HepG2 (cell line): Measurements from ENCODE around the gene CCDC38. TPM values are rescaled to one million over a fixed set of nuclear protein-coding genes. Genes with fewer than 3 reads are reported as not detected.

ENCODE experiments used
- KLF16 ChIP-seq, 2 experiments: sonication (generic) in 1 of 2; formaldehyde crosslinking in 1 of 2; IDR thresholded peaks; 2 replicates each; pipeline versions ENCODE4 v1.6.1 to v1.8.0; 2016 to 2023; ENCODE audit warnings: missing genetic modification reagents in 2 of 2, missing compliant biosample characterization in 1 of 2
- MTA1 ChIP-seq: sonication (generic); formaldehyde crosslinking; IDR thresholded peaks from 2 replicates; pipeline ENCODE4 v1.4.0; 2020; ENCODE audit warnings: missing genetic modification reagents, mild to moderate bottlenecking, borderline replicate concordance
- SAFB2 ChIP-seq: sonication (generic); formaldehyde crosslinking; IDR thresholded peaks from 2 replicates; pipeline ENCODE4 v1.5.1; 2020; ENCODE audit warnings: missing genetic modification reagents, low read depth, mild to moderate bottlenecking, borderline replicate concordance
- ZNF550 ChIP-seq: sonication (generic); formaldehyde crosslinking; IDR thresholded peaks from 2 replicates; pipeline ENCODE4 v1.4.0; 2020; ENCODE audit warnings: mild to moderate bottlenecking, missing genetic modification reagents, borderline replicate concordance
- ZNF678 ChIP-seq: sonication (generic); formaldehyde crosslinking; IDR thresholded peaks from 2 replicates; pipeline ENCODE4 v1.4.0; 2020; ENCODE audit warnings: mild to moderate bottlenecking, missing genetic modification reagents
- polyA plus RNA-seq, 8 experiments: library from polyadenylated mRNA; depleted of rRNA in 3 of 8; stranded (reverse) in 7 of 8; unstranded in 1 of 8; fragments of >200 nt; fragmentation: Illumina TruSeq in 4 of 8; extraction: Trizol in 4 of 8; gene quantifications; 2 replicates each; pipeline versions ENCODE4 v1.2.1 to v1.2.3, GENCODE V29; 2011 to 2016; ENCODE audit warnings: low read depth in 4 of 8, missing spikeins in 1 of 8, mixed read lengths in 1 of 8; ENCODE audit not compliant: insufficient read depth in 1 of 8
- total RNA-seq, 5 experiments: library from RNA; depleted of rRNA; stranded (reverse); fragments of >200 nt; fragmentation: Illumina TruSeq; extraction: Trizol; gene quantifications; 2 replicates each; pipeline ENCODE4 v1.2.3, GENCODE V29; 2016; ENCODE audit warnings: low read depth in 1 of 5
- TF ChIP-seq, protein P1 (sequence below): sonication (generic); formaldehyde crosslinking; conservative IDR thresholded peaks from 2 replicates; pipeline ENCODE4 v1.4.0; 2020; ENCODE audit warnings: missing genetic modification reagents
- TF ChIP-seq, protein P2 (sequence below), 2 experiments: fragments of 450-650 bp in 1 of 2; sonication (generic) in 1 of 2; formaldehyde crosslinking in 1 of 2; IDR thresholded peaks; 2 replicates each; pipeline versions ENCODE4 v1.6.1 to v1.8.0; 2016 to 2022; ENCODE audit warnings: antibody characterized with exemption in 1 of 2, mild to moderate bottlenecking in 1 of 2, missing genetic modification reagents in 1 of 2
- TF ChIP-seq, protein P3 (sequence below): sonication (generic); formaldehyde crosslinking; IDR thresholded peaks from 2 replicates; pipeline ENCODE4 v1.5.0; 2020; ENCODE audit warnings: mild to moderate bottlenecking, missing genetic modification reagents, borderline replicate concordance

CCDC38 gene
- total and polyA plus RNA-seq, 2 of the 13 experiments (the other 11 are each of a cell fraction or from before 2014, with no cell fraction given): 0.24 to 0.32 TPM

DNA sequence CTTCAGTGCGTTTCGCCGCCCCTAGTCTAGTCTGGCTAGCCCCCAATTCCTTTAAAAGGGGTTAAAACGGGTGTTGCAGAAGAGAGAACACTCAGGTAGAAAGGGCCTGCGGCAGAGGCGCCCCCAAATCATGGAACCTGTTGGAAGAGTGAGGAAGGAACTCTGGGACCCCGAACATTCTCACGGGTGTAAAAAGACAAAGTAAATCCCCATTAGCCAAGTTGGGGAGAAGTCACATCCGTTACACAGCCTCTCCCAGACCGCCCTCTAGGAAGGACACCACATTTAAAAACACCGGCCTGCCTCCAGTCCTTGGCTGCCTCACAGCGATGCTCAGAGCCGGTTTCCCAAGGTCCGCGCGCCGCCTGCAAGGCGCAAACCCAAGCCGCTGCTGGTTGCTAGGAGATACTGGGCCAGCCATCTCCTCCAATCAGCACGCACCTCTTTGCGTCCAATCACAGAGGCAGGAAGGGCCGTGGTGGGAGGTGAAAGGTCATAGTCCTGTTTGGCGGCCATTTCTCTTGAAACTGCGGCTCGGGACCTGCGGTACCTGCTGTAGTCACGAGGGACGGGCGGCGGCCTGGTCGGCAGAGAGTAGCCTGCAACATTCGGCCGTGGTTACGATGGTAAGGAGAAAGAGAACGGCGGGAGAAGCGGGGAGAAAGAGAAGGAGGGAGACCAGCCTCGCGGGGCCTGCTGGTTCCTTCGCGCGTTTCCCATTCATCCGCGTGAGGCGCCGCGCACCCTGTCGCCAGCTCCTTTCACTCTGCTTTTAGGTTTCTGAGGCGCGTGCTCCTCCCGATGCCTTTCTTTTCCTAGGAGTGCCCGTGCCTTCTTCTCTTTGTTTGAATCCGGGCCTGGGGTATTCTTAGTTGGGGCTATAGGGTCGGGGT, 83.7 kb downstream of the CCDC38 start, which contains the start of gene SNRPF (continued):
- TF ChIP-seq, protein P1, sequence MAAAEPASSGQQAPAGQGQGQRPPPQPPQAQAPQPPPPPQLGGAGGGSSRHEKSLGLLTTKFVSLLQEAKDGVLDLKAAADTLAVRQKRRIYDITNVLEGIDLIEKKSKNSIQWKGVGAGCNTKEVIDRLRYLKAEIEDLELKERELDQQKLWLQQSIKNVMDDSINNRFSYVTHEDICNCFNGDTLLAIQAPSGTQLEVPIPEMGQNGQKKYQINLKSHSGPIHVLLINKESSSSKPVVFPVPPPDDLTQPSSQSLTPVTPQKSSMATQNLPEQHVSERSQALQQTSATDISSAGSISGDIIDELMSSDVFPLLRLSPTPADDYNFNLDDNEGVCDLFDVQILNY (CRISPR knock-in tag): no peak
- TF ChIP-seq, protein P2, sequence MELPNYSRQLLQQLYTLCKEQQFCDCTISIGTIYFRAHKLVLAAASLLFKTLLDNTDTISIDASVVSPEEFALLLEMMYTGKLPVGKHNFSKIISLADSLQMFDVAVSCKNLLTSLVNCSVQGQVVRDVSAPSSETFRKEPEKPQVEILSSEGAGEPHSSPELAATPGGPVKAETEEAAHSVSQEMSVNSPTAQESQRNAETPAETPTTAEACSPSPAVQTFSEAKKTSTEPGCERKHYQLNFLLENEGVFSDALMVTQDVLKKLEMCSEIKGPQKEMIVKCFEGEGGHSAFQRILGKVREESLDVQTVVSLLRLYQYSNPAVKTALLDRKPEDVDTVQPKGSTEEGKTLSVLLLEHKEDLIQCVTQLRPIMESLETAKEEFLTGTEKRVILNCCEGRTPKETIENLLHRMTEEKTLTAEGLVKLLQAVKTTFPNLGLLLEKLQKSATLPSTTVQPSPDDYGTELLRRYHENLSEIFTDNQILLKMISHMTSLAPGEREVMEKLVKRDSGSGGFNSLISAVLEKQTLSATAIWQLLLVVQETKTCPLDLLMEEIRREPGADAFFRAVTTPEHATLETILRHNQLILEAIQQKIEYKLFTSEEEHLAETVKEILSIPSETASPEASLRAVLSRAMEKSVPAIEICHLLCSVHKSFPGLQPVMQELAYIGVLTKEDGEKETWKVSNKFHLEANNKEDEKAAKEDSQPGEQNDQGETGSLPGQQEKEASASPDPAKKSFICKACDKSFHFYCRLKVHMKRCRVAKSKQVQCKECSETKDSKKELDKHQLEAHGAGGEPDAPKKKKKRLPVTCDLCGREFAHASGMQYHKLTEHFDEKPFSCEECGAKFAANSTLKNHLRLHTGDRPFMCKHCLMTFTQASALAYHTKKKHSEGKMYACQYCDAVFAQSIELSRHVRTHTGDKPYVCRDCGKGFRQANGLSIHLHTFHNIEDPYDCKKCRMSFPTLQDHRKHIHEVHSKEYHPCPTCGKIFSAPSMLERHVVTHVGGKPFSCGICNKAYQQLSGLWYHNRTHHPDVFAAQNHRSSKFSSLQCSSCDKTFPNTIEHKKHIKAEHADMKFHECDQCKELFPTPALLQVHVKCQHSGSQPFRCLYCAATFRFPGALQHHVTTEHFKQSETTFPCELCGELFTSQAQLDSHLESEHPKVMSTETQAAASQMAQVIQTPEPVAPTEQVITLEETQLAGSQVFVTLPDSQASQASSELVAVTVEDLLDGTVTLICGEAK (IDR thresholded peaks at IDR 0.05): no peak
- TF ChIP-seq, protein P2 (CRISPR knock-in tag; IDR thresholded peaks at IDR 0.05): 0 out of 2 replicates have a peak, but pooled peaks have one; percentile 43
- TF ChIP-seq MTA1 (CRISPR knock-in tag): peak; percentile 45; the same call in 1 of the 2 replicates
- 0 out of 2 replicates have a peak, but pooled peaks have one; percentile 26 for TF ChIP-seq ZNF550 (CRISPR knock-in tag)
- TF ChIP-seq, protein P3, sequence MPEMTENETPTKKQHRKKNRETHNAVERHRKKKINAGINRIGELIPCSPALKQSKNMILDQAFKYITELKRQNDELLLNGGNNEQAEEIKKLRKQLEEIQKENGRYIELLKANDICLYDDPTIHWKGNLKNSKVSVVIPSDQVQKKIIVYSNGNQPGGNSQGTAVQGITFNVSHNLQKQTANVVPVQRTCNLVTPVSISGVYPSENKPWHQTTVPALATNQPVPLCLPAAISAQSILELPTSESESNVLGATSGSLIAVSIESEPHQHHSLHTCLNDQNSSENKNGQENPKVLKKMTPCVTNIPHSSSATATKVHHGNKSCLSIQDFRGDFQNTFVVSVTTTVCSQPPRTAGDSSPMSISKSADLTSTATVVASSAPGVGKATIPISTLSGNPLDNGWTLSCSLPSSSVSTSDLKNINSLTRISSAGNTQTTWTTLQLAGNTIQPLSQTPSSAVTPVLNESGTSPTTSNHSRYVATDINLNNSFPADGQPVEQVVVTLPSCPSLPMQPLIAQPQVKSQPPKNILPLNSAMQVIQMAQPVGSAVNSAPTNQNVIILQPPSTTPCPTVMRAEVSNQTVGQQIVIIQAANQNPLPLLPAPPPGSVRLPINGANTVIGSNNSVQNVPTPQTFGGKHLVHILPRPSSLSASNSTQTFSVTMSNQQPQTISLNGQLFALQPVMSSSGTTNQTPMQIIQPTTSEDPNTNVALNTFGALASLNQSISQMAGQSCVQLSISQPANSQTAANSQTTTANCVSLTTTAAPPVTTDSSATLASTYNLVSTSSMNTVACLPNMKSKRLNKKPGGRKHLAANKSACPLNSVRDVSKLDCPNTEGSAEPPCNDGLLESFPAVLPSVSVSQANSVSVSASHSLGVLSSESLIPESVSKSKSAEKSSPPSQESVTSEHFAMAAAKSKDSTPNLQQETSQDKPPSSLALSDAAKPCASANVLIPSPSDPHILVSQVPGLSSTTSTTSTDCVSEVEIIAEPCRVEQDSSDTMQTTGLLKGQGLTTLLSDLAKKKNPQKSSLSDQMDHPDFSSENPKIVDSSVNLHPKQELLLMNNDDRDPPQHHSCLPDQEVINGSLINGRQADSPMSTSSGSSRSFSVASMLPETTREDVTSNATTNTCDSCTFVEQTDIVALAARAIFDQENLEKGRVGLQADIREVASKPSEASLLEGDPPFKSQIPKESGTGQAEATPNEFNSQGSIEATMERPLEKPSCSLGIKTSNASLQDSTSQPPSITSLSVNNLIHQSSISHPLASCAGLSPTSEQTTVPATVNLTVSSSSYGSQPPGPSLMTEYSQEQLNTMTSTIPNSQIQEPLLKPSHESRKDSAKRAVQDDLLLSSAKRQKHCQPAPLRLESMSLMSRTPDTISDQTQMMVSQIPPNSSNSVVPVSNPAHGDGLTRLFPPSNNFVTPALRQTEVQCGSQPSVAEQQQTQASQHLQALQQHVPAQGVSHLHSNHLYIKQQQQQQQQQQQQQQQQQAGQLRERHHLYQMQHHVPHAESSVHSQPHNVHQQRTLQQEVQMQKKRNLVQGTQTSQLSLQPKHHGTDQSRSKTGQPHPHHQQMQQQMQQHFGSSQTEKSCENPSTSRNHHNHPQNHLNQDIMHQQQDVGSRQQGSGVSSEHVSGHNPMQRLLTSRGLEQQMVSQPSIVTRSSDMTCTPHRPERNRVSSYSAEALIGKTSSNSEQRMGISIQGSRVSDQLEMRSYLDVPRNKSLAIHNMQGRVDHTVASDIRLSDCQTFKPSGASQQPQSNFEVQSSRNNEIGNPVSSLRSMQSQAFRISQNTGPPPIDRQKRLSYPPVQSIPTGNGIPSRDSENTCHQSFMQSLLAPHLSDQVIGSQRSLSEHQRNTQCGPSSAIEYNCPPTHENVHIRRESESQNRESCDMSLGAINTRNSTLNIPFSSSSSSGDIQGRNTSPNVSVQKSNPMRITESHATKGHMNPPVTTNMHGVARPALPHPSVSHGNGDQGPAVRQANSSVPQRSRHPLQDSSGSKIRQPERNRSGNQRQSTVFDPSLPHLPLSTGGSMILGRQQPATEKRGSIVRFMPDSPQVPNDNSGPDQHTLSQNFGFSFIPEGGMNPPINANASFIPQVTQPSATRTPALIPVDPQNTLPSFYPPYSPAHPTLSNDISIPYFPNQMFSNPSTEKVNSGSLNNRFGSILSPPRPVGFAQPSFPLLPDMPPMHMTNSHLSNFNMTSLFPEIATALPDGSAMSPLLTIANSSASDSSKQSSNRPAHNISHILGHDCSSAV: no peak
- TF ChIP-seq ZNF678 (CRISPR knock-in tag): 0 out of 2 replicates have a peak, but pooled peaks have one; percentile 80
- no peak for TF ChIP-seq SAFB2 (CRISPR knock-in tag)
- TF ChIP-seq KLF16 (CRISPR knock-in tag; IDR thresholded peaks at IDR 0.05): peak in 1 of 2 experiments; percentile 85; a peak in 2 of 4 replicates
